ENCODE measurements around the gene LRRC73. TPM values are rescaled to one million over a fixed set of nuclear protein-coding genes. Genes with fewer than 3 reads are reported as not detected.
"Not testable (repeated sequence)": the region's sequence is repeated elsewhere in the genome, so short reads cannot be mapped to it uniquely, and the experiment has no call there.

LRRC73 gene
- total RNA-seq: 1 to 10 TPM in 2 of 7 donors, under 1 TPM in 5; 0.54 to 1.3 (median 0.76) TPM
- under 1 TPM; 0.11 to 0.19 (median 0.11) TPM for polyA plus RNA-seq
- long read RNA-seq, donor 1, partial matches to known transcripts: 0 of 1 reads
- long read RNA-seq, donor 1, other reads (novel, unspliced or antisense): 0 of 1 reads
- long read RNA-seq, donor 2: 0 reads

DNA sequence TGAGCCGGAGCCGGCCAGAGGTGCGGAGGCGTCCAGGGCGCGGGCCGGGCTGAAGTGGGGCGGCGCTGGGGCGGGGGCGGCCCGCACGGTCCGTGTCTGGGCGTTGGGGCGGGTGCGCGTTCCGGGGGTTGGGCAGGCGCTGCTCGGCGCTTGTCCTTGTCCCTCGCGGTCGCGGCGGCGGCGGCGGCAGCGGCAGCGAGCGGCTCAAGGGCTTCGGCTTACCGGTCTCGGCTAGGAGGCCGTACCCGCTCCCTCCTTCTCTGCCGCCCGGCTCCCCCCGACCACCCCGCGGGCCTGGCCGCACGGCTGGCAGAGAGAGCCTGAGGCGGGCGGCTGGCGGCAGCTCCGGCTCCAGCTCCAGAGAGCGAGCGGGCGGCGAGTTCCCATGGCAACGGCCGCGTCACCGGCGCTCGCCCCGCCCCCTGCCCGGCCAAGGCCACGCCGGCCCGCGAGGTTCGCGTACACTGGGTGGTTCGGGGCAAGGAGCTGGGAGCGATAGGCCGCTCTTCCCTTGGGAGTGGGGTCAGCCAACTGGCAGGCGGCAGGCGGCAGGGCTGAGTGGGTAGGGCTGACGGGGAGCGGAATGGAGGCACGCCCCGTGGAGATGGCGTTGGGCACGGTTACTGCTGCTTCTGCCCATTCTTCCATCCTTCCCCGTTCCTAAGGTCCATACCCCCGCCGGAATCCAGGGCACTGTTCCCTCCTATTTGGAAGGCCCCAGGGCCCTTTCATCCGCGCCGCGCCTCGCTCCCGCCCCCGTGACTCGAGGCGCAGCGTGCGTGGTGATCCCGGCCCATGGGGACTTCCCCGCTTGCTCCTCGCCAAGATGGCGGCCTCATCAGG is at the start of gene LRRC73:
TSS of gene LRRC73 (minus strand) at position 363 of the 843 bp plus-strand sequence. CDS start 561 bp downstream, outside the sequence.
- TF ChIP-seq POLR2AphosphoS5 (IDR thresholded peaks at IDR 0.05) (peak; percentile 89 to 91 (median 89)), POLR2A (IDR thresholded peaks at IDR 0.05) (no peak), CTCF (IDR thresholded peaks at IDR 0.05 in 8 of 11, conservative IDR thresholded peaks at IDR 0.05 in 3 of 11) (peak in 1 of 11 experiments; percentile 15)
- Histone ChIP-seq H3K36me3 (peaks cover 5 to 54% (median 42%) of the 10 kb centered on the region in 6 donors), H3K27ac (peak within 1 kb of the TSS in 7 of 8 donors; percentile 29 to 78 (median 64)), H3K27me3 (replicated peaks in 1 of 7) (peaks cover 3 to 31% (median 10%) of the 10 kb centered on the region in 7 donors), H3K4me3 (peak within 1 kb of the TSS; percentile 67 to 86 (median 80)), H3K4me1 (peaks cover 28 to 95% (median 55%) of the 10 kb centered on the region in 6 donors), H3K9me3 (no peaks in the 10 kb centered on the region)
- peak; percentile 97 for DNase-seq
- intact Hi-C loops (cut with DNase I; ENCODE audit: low total_unique reads): loop anchor here (5.0 kb wide), 2 partner anchors 58 to 248 kb away; no protein-coding TSS in a partner anchor
- 9 to 26% (median 11%) methylated on average over 28 to 96 of the region's 96 CpGs for WGBS, 5 donors

- Histone ChIP-seq H3K27me3 (replicated peaks in 1 of 7) (no peaks in the 10 kb centered on the region), H3K36me3 (peaks cover 0 to 100% (median 95%) of the 10 kb centered on the region in 6 donors), H3K4me3 (no peak overlapping the region), H3K9me3 (no peaks in the 10 kb centered on the region), H3K27ac (no peak overlapping the region), H3K4me1 (no peaks in the 10 kb centered on the region)
- TF ChIP-seq POLR2AphosphoS5 (IDR thresholded peaks at IDR 0.05): no peak
- TF ChIP-seq POLR2A (IDR thresholded peaks at IDR 0.05): no peak
- TF ChIP-seq CTCF (IDR thresholded peaks at IDR 0.05 in 8 of 11, conservative IDR thresholded peaks at IDR 0.05 in 3 of 11): no peak
- intact Hi-C loops (cut with DNase I; ENCODE audit: low total_unique reads): no loop called here
- DNase-seq: no peak
Measured at GRCh38 chr6:43559328-43559727, 49.2 kb upstream of the LRRC73 start.

DNA sequence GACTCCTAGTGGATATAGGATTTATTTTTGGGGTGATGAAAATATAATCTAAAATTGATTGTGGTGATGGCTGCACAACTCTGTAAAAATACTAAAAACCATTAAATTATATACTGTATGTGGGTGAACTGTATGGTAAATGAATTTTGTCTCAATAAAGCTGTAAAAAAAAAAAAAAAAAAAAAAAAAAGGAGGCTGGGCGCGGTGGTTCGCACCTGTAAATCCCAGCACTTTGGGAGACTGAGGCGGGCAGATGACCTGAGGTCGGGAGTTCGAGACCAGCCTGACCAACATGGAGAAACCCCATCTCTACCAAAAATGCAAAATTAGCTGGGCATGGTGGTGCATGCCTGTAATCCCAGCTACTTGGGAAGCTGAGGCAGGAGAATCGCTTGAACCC is 47.5 kb upstream of the LRRC73 start:
- peaks cover 0 to 100% (median 95%) of the 10 kb centered on the region in 6 donors for H3K36me3 ChIP-seq
- H3K4me1 ChIP-seq; DNase-seq; intact Hi-C loops (cut with DNase I; ENCODE audit: low total_unique reads); H3K4me3 ChIP-seq; H3K9me3 ChIP-seq; H3K27ac ChIP-seq; H3K27me3 ChIP-seq (replicated peaks in 1 of 7): not testable (repeated sequence)
- 90 to 98% (median 96%) methylated on average over 5 to 7 of the region's 7 CpGs for WGBS, 5 donors

DNA sequence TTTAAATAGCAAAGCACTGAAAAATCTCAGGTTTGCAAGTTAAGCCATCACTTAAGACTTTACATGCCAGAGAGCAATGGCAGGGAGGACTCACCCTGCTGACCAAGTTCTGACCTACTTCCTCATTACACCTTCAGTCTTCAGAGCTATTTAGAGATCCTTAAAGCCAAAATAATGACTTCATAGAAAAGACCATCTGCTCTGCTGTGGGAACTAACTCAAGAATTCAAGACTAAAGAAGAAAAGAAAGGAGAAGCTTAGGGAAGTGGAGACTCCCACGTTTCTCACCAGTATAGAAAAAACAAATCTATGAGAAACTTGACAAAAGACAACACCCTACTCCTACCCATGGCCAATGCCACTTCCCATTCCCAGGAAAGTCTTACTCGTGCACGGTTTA is 37.1 kb upstream of the LRRC73 start:
- H3K27me3 ChIP-seq (replicated peaks in 1 of 7): no peaks in the 10 kb centered on the region
- 74 to 90% (median 85%) methylated on average over 3 of the region's 3 CpGs for WGBS, 5 donors
- H3K4me3 ChIP-seq: no peak overlapping the region
- no peak for TF ChIP-seq CTCF (IDR thresholded peaks at IDR 0.05 in 8 of 11, conservative IDR thresholded peaks at IDR 0.05 in 3 of 11)
- no peak for TF ChIP-seq POLR2A (IDR thresholded peaks at IDR 0.05)
- TF ChIP-seq POLR2AphosphoS5 (IDR thresholded peaks at IDR 0.05): no peak
- DNase-seq: no peak
- no peaks in the 10 kb centered on the region for H3K9me3 ChIP-seq
- intact Hi-C loops (cut with DNase I; ENCODE audit: low total_unique reads): no loop called here
- H3K36me3 ChIP-seq: peaks cover 0 to 100% (median 84%) of the 10 kb centered on the region in 6 donors
- no peaks in the 10 kb centered on the region for H3K4me1 ChIP-seq
- H3K27ac ChIP-seq: no peak overlapping the region

Data from spleen (tissue), 13 donors.